ENCODE data around the gene C9orf72. TPM values are rescaled to one million over a fixed set of nuclear protein-coding genes. Genes with fewer than 3 reads are reported as not detected.

Gene C9orf72
- total RNA-seq, 3 donors from 2014 or later (not counting 1 experiment from before 2014, with no cell fraction given): 12.5 to 19.0 (median 16.8) TPM

- no peak for TF ChIP-seq CTCF (IDR thresholded peaks at IDR 0.05)
- no peak for ATAC-seq
- no peaks in the 10 kb centered on the region for H3K4me1 Mint-ChIP-seq
- no peak overlapping the region for H3K27ac Mint-ChIP-seq
- H3K4me3 Mint-ChIP-seq: no peak overlapping the region
- Histone ChIP-seq H3K36me3 (ENCODE audit: control insufficient read depth, insufficient read depth, low read length) (peaks cover 50% of the 10 kb centered on the region), H3K9me3 (ENCODE audit: control insufficient read depth, insufficient read depth, low read length) (no peaks in the 10 kb centered on the region), H3K4me1 (ENCODE audit: control insufficient read depth, insufficient read depth, low read length) (no peaks in the 10 kb centered on the region), H3K27ac (ENCODE audit: low read length) (no peak overlapping the region), H3K4me3 (ENCODE audit: low read length) (no peak overlapping the region), H3K27me3 (ENCODE audit: control insufficient read depth, insufficient read depth, low read length) (no peaks in the 10 kb centered on the region)
- no peaks in the 10 kb centered on the region for H3K27me3 Mint-ChIP-seq (ENCODE audit: low read depth in 2 of 2)
- peaks cover 17% of the 10 kb centered on the region for H3K36me3 Mint-ChIP-seq
- intact Hi-C loops (cut with micrococcal nuclease): no loop called here
- DNase-seq: no peak
- no peaks in the 10 kb centered on the region for H3K9me3 Mint-ChIP-seq
Observed at GRCh38 chr9:27558307-27558706, 15.0 kb downstream of the C9orf72 start.

GRCh38 chr9:27556470-27556869 is 16.8 kb downstream of the C9orf72 start:
- H3K27me3 ChIP-seq (ENCODE audit: control insufficient read depth, insufficient read depth, low read length): no peaks in the 10 kb centered on the region
- H3K4me3 Mint-ChIP-seq: no peak overlapping the region
- peaks cover 44% of the 10 kb centered on the region for H3K36me3 ChIP-seq (ENCODE audit: control insufficient read depth, insufficient read depth, low read length)
- no peaks in the 10 kb centered on the region for H3K4me1 Mint-ChIP-seq
- DNase-seq (no peak), ATAC-seq (no peak)
- 96% methylated on average over 6 of the region's 8 CpGs for WGBS (ENCODE audit: insufficient coverage)
- no peaks in the 10 kb centered on the region for H3K9me3 Mint-ChIP-seq
- no peak for TF ChIP-seq CTCF (IDR thresholded peaks at IDR 0.05)
- no peak overlapping the region for H3K4me3 ChIP-seq (ENCODE audit: low read length)
- peaks cover 20% of the 10 kb centered on the region for H3K36me3 Mint-ChIP-seq
- no peaks in the 10 kb centered on the region for H3K9me3 ChIP-seq (ENCODE audit: control insufficient read depth, insufficient read depth, low read length)
- H3K27ac ChIP-seq (ENCODE audit: low read length): no peak overlapping the region
- H3K4me1 ChIP-seq (ENCODE audit: control insufficient read depth, insufficient read depth, low read length): no peaks in the 10 kb centered on the region
- H3K27ac Mint-ChIP-seq: no peak overlapping the region
- intact Hi-C loops (cut with micrococcal nuclease): no loop called here
- no peaks in the 10 kb centered on the region for H3K27me3 Mint-ChIP-seq (ENCODE audit: low read depth in 2 of 2)

GRCh38 chr9:27554712-27555111 is 18.6 kb downstream of the C9orf72 start:
- Histone ChIP-seq H3K27ac (ENCODE audit: low read length) (no peak overlapping the region), H3K4me1 (ENCODE audit: control insufficient read depth, insufficient read depth, low read length) (no peaks in the 10 kb centered on the region), H3K9me3 (ENCODE audit: control insufficient read depth, insufficient read depth, low read length) (no peaks in the 10 kb centered on the region), H3K4me3 (ENCODE audit: low read length) (no peak overlapping the region), H3K36me3 (ENCODE audit: control insufficient read depth, insufficient read depth, low read length) (peaks cover 28% of the 10 kb centered on the region), H3K27me3 (ENCODE audit: control insufficient read depth, insufficient read depth, low read length) (no peaks in the 10 kb centered on the region)
- Mint-ChIP-seq H3K4me3 (no peak overlapping the region), H3K4me1 (no peaks in the 10 kb centered on the region), H3K27me3 (ENCODE audit: low read depth in 2 of 2) (no peaks in the 10 kb centered on the region), H3K36me3 (peaks cover 17% of the 10 kb centered on the region), H3K27ac (no peak overlapping the region), H3K9me3 (no peaks in the 10 kb centered on the region)
- DNase-seq: no peak
- 80% methylated on average over 1 of the region's 1 CpG for WGBS (ENCODE audit: insufficient coverage)
- ATAC-seq: no peak
- intact Hi-C loops (cut with micrococcal nuclease): no loop called here
- no peak for TF ChIP-seq CTCF (IDR thresholded peaks at IDR 0.05)

GRCh38 chr9:27549196-27549755 is 24.0 kb downstream of the C9orf72 start:
- H3K36me3 Mint-ChIP-seq: peaks cover 17% of the 10 kb centered on the region

More at GRCh38 chr9:27549196-27549755, 24.0 kb downstream of the C9orf72 start:
- no peak for ATAC-seq
- no peak overlapping the region for H3K27ac Mint-ChIP-seq
- WGBS (ENCODE audit: insufficient coverage): 100% methylated on average over 2 of the region's 4 CpGs
- no peaks in the 10 kb centered on the region for H3K9me3 ChIP-seq (ENCODE audit: control insufficient read depth, insufficient read depth, low read length)
- intact Hi-C loops (cut with micrococcal nuclease): no loop called here
- TF ChIP-seq CTCF (IDR thresholded peaks at IDR 0.05): no peak
- DNase-seq: no peak
- peaks cover 13% of the 10 kb centered on the region for H3K36me3 ChIP-seq (ENCODE audit: control insufficient read depth, insufficient read depth, low read length)
- no peaks in the 10 kb centered on the region for H3K27me3 Mint-ChIP-seq (ENCODE audit: low read depth in 2 of 2)
- H3K4me1 ChIP-seq (ENCODE audit: control insufficient read depth, insufficient read depth, low read length): no peaks in the 10 kb centered on the region
- no peaks in the 10 kb centered on the region for H3K27me3 ChIP-seq (ENCODE audit: control insufficient read depth, insufficient read depth, low read length)
- no peak overlapping the region for H3K4me3 ChIP-seq (ENCODE audit: low read length)
- H3K4me3 Mint-ChIP-seq: no peak overlapping the region
- H3K27ac ChIP-seq (ENCODE audit: low read length): no peak overlapping the region
- no peaks in the 10 kb centered on the region for H3K9me3 Mint-ChIP-seq
- H3K4me1 Mint-ChIP-seq: no peaks in the 10 kb centered on the region
